ENCODE measurements around the gene RRAD.
"Not testable (repeated sequence)": the region's sequence is repeated elsewhere in the genome, so short reads cannot be mapped to it uniquely, and the experiment has no call there.

Gene RRAD

DNA sequence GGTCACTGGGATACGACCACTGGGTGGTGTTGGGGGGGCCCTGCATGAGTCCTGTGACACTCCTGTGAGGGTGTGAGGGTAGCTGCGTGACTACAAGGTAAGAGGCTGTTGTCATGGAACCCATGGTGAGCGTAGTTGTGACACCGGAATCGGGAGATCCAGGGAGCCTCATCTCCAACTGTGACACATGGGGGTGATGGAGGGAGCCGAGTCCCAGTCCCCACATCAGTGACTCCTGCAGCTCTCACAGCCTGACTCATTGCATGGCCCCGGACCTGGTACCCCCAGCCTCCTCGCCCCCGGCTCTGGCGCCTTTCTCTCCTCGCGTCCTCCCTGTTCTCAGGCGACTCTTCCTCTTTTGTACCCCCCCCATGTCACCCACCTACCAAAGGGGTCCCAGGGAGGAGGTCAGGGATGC, 20.9 kb downstream of the RRAD start:
- Mint-ChIP-seq H3K36me3 (no peaks in the 10 kb centered on the region), H3K27me3 (no peaks in the 10 kb centered on the region), H3K4me1 (peaks cover 10% of the 10 kb centered on the region), H3K9me3 (no peaks in the 10 kb centered on the region), H3K4me3 (no peak overlapping the region), H3K27ac (no peak overlapping the region)

DNA sequence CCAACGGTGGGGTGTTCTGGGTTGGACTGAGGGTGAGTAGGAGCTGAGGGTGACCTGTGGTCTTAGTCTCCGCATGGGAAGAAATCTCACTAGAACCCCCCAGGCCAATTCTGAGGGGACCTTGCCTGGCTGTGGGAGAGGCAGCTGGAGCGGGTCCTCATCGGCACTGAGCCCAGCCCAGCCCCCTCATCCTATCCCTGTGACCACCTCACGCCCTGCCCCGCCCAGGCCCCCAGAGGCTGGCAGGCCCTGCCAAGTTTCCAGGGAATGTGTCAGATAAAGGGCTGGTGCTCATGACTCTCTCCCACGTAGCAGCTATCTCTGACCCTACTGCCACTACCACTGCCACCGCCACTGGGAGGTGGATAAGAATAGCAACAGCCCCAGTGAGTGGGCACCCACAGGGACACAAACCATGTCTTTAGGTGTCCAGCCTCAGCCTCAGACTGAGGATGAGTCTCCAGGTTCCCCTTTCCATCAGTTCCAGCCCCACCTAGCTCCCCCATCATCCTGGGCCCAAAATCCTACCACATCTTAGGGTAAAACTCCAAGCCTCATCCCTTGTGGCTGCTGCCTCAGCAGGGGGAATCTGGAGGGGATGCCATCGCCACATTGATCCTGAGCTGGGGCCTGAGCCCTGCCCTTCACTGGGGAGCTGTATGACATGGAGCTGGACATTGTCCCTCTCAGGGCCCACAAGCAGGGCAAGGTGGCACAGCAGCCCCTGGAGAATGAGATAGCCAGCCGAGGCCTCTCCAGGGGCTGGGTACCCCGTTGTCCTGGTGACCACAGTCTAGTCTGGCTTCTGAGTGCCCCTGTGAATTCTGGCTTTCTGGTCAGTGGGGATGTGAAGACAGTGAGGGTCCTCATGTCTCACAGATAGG, 21.5 kb downstream of the RRAD start:
- H3K27me3 Mint-ChIP-seq: no peaks in the 10 kb centered on the region
- peaks cover 10% of the 10 kb centered on the region for H3K4me1 Mint-ChIP-seq
- H3K9me3 Mint-ChIP-seq: no peaks in the 10 kb centered on the region
- no peak overlapping the region for H3K4me3 Mint-ChIP-seq
- H3K27ac Mint-ChIP-seq: no peak overlapping the region
- H3K36me3 Mint-ChIP-seq: no peaks in the 10 kb centered on the region

DNA sequence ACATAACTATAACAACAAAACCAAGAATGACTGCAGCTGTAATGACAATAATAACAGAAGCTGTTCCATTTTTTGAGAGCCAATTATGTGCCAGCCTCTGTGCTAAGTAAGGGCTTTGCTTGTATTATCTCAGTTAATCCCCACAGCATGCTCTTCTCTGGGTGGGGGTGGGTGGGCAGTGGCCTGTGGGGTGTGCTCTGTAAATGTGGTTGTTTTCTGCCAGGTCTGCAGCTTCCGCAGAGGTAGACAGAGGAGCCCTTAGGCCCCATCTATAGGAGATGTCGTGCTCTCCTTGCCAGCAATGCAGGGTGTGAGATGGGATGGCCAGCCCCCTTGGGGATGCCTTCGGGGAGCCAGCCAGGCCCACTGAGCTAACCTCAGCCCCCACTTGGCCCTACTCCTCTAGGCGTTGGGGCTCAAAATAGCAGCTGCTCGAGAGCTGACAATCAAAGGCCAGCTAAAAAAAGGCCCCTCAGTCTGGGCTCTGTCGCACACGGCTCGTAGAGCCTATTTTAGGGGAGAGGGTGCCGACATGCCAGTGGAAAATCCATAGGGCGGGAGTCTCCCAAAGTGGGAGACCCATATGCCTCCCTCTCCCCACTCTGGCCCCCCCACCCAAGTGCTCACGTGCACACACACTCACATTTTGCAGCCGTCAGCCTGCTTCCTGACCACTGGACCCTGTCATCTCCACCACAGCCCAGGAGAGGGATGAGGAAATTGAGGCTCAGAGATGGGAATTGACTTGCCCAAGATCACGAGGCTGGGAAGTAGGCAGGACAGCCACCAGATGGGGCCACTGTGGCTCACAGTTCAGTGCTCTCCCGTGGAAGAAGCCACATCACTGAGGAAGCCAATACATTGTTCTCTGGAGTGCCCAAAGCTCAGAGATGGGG, 22.4 kb downstream of the RRAD start:
- Mint-ChIP-seq H3K36me3 (no peaks in the 10 kb centered on the region), H3K27me3 (no peaks in the 10 kb centered on the region)

DNA sequence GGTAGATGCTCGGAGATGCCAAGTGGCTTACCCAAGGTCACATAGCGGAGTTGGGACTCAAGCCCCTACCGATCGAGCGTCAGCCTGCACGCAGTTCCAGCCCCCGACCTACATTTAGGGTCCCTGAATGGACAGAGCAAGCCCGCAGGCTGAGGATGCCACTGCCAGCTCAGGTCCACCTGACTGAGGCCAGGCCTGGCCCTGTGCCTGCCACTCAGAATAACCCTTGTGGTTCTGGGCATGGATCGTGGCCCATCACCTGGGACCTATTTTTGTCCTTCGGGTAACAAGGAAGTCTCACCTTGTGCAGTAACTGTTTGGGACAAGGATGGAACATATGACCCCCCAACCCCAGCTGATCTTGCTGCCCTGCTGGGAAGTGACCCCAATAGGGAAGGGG, 23.7 kb downstream of the RRAD start:
- Mint-ChIP-seq H3K4me1 (peaks cover 10% of the 10 kb centered on the region), H3K27me3 (no peaks in the 10 kb centered on the region), H3K27ac (no peak overlapping the region), H3K36me3 (no peaks in the 10 kb centered on the region), H3K9me3 (no peaks in the 10 kb centered on the region), H3K4me3 (no peak overlapping the region)

More for the DNA sequence above, 22.4 kb downstream of the RRAD start:
- H3K4me1 Mint-ChIP-seq: peaks cover 10% of the 10 kb centered on the region
- no peaks in the 10 kb centered on the region for H3K9me3 Mint-ChIP-seq
- H3K27ac Mint-ChIP-seq: no peak overlapping the region
- H3K4me3 Mint-ChIP-seq: no peak overlapping the region

DNA sequence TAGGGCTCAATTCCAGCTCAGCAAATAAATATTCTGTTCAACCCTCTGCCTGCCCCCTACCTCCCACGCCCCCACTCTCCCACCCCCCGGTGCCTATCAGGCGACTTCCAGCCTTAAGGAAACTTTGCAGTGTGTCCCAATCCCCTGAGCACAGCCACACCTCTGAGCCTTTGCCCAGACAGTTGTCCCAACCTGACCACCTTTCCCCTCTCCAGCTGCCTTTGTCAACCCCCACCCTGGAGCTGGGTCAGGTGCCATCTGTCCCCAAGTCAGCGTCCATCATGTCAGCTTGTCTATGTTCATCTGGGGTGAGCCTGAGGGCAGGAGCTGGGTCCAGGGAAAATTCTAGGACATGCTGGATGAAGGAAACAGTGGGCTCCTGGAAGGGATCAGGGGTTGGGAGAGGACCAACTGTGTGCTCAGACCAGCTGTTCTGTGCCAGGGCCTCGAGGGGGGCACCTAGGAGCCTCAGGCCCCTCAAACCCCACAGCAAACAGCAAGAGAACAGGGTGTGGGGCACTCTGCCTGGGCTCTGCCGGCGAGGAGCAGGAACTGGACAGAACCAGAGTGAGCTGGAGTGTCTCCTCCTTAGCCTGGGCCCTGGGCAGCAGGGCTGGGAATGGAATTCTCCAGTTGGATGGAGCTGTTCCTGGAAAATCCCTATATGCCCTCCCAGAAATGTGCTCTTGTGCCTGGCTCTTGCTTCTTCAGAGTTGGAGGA, 24.5 kb downstream of the RRAD start:
- Mint-ChIP-seq H3K4me1 (peaks cover 3% of the 10 kb centered on the region), H3K27ac (no peak overlapping the region), H3K4me3 (no peak overlapping the region), H3K9me3 (no peaks in the 10 kb centered on the region), H3K36me3 (no peaks in the 10 kb centered on the region), H3K27me3 (no peaks in the 10 kb centered on the region)

DNA sequence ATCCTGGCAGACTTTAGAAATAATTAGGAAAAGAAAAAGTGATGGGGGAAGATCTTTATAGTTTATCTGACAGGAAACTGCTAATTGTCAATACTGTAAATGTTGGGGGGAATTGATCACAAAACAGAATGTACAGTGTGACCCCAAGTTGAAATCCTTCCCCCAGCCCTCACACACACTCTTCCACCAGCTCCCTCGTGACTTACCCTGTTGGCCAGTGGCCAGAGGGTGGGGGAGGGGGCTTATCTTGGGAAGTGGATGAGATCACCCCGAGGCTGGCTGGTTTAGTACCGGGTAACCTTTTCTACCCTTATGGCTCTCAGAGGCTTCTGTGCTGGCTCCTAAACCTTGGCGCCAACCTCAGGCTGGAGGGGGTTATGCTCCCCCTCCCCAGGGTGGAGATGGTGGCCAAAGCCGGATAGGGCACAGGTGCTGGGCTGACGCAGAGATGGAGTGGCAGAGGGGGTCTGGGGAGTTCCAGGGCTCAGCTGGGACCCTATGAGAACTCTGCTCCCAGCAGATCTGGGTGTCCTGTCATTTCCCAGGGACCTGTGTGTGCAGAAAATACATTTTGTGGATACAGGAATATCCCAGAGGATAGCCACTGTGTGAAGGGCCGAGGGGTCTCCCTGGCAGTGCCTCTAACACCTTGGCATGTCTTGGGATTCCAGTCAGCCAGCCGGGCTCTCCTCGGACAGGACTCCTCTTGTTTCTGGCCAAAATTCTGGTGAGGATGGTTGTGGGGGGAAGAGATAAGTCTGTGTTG, 25.2 kb downstream of the RRAD start:
- no peak overlapping the region for H3K4me3 Mint-ChIP-seq
- H3K27me3 Mint-ChIP-seq: no peaks in the 10 kb centered on the region
- no peaks in the 10 kb centered on the region for H3K36me3 Mint-ChIP-seq
- H3K4me1 Mint-ChIP-seq: no peaks in the 10 kb centered on the region
- no peak overlapping the region for H3K27ac Mint-ChIP-seq
- no peaks in the 10 kb centered on the region for H3K9me3 Mint-ChIP-seq

DNA sequence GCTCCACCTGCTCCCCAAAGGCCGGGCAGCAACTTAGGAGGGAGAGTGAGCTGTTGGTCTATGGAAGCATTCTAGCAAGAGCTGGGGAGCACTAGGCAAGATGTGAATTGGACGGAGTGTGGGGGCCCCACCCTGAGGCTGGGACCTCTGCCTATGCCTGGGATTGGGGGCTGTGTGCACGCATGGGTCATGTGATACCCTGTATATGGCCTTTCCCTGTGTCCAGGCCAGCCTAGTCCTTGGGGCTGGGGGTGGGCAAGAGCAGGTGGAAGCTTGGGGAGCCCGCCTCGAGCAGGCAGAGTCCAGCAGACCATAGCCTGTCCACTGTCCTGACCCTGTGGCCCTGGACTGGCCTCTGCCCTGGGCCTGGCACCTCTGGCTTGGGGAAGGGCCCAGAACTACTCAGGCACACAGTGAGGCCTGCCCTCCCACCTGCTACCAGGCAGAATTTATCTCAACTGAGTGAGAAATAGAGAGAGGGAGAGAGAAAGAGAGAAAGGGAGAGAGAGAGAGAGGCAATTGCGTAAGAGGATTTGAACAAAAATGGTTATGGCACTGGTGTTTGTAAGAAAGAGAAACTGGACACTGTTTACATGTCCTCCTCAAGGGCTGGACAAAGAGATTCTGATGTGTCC, 25.9 kb downstream of the RRAD start:
- Mint-ChIP-seq H3K27ac (no peak overlapping the region), H3K36me3 (no peaks in the 10 kb centered on the region), H3K4me3 (no peak overlapping the region), H3K27me3 (no peaks in the 10 kb centered on the region), H3K9me3 (no peaks in the 10 kb centered on the region), H3K4me1 (no peaks in the 10 kb centered on the region)

DNA sequence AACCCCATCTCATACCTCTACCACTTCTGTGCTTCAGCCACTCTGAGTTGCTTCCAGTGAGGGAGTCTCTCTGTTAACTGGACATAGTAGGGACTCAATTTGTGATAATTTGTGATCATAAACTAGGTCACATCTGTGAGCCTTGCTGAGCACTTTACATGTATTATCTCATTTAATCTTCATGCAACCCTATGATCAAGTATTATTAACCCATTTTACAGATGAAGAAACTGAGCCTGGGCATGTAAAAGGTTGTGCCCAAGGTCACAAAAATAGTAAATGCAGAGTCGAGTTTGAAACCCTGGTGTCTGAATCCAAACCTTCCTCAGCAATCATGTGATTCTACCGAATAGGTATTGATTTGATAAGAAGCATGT, 26.4 kb downstream of the RRAD start:
- Mint-ChIP-seq H3K4me1 (no peaks in the 10 kb centered on the region), H3K9me3 (no peaks in the 10 kb centered on the region), H3K4me3 (no peak overlapping the region), H3K27me3 (no peaks in the 10 kb centered on the region), H3K27ac (no peak overlapping the region), H3K36me3 (no peaks in the 10 kb centered on the region)

DNA sequence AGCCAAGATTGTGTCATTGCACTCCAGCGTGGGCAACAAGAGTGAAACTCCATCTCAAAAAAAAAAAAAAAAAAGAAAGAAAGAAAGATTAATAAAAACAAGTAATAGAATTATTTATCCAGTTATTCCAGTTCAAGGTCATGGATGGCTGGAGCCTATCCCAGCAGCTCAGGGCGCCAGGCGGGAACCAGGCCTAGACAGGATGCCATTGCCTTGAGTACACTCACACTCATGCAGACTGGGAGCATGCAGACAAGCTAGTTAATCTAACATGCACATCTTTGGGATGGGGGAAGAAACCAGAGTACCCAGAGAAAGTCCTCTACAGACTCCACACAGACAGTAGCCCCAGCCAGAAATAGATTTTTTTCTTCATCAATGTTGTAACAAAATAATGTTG, 27.1 kb downstream of the RRAD start:
- Mint-ChIP-seq H3K27ac (no peak overlapping the region), H3K27me3 (no peaks in the 10 kb centered on the region), H3K4me1 (peaks cover under 1% of the 10 kb centered on the region), H3K9me3 (no peaks in the 10 kb centered on the region), H3K4me3 (no peak overlapping the region), H3K36me3 (no peaks in the 10 kb centered on the region)

DNA sequence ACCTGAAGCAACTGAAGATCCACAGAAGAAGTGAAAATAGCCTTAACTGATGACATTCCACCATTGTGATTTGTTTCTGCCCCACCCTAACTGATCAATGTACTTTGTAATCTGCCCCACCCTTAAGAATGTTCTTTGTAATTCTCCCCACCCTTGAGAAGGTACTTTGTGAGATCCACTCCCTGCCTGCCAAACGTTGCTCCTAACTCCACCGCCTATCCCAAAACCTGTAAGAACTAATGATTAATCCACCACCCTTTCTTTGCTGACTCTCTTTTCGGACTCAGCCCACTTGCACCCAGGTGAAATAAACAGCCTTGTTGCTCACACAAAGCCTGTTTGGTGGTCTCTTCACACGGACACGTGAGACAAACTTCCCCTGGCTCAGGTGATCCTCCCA, 28.7 kb downstream of the RRAD start:
- H3K36me3 Mint-ChIP-seq, H3K9me3 Mint-ChIP-seq, H3K27me3 Mint-ChIP-seq, H3K4me1 Mint-ChIP-seq, H3K27ac Mint-ChIP-seq, H3K4me3 Mint-ChIP-seq: not testable (repeated sequence)

DNA sequence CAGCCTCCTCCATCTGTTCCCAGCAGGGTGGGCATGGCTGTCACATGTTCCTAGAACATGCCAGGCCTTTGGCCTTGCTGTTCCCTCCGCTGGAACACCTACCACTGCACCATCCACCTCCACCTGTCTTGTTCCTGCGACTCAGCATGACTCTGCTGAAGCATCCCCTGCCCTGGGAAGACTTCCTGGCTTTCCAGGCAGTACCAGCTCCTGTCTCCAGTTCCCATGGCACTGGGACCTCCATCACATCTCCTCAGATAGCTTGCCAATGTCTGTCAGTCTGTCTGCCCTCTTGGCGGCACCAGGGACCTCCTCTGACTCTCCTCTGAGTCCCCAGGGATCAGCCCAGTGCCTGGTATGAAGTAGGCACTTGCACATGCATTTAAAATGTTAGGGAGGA, 29.3 kb downstream of the RRAD start:
- H3K4me3 Mint-ChIP-seq: no peak overlapping the region
- H3K9me3 Mint-ChIP-seq: no peaks in the 10 kb centered on the region
- H3K27ac Mint-ChIP-seq: no peak overlapping the region
- peaks cover 8% of the 10 kb centered on the region for H3K4me1 Mint-ChIP-seq
- no peaks in the 10 kb centered on the region for H3K36me3 Mint-ChIP-seq
- no peaks in the 10 kb centered on the region for H3K27me3 Mint-ChIP-seq

DNA sequence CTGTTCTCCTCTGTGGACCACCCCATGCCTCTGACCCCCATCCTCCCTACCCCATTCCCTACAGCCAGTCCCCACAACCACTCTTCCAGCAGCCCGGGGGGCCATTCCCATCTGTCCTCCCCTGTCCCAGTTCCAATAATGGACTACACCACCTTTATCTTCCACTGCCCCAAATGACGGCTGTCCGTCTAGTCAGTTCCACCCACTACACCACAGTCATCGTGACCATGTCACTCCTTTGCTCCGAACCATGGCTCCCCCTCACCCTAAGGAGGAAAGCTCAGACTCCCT, 29.7 kb downstream of the RRAD start:
- Mint-ChIP-seq H3K36me3 (no peaks in the 10 kb centered on the region), H3K4me3 (no peak overlapping the region), H3K9me3 (no peaks in the 10 kb centered on the region), H3K4me1 (peaks cover 8% of the 10 kb centered on the region), H3K27me3 (no peaks in the 10 kb centered on the region), H3K27ac (no peak overlapping the region)

DNA sequence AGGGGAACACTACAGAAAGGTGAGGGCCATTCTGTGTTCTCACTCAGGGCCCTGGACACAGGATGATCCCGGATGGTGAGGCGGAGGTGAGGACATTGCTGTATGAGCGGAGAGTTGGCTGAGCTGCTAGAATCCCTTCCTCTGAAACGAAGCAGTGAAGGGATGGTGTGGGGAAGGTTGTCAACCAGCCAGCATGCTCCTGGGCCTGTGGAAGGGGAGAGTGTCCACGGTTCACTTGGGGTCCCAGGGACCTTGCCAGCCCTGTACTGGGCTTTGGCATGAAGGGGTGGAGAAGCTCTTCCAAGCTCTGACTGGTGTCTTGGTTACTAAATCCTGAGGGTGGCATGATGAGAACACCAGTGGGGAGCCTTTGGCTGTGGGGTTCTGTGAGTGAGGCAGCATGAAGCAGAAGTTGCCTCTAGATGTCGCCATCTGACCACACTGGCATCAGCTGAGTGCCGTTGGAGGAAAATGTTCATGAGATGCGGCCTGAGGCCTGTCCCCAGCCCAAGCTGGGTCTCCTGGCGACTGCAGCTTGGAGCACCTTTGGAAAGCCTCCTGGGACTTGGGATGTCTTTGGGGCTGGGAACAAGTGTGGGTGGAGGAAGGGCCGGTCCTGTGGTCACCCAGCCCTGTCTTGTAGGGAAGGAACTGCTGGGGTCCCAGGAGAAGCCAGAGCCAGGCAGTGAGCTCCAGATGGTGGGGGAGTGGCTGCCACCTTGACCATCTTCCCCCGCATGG, 30.2 kb downstream of the RRAD start:
- peaks cover 8% of the 10 kb centered on the region for H3K4me1 Mint-ChIP-seq
- H3K9me3 Mint-ChIP-seq: no peaks in the 10 kb centered on the region
- no peaks in the 10 kb centered on the region for H3K36me3 Mint-ChIP-seq
- H3K4me3 Mint-ChIP-seq: no peak overlapping the region
- no peaks in the 10 kb centered on the region for H3K27me3 Mint-ChIP-seq
- H3K27ac Mint-ChIP-seq: no peak overlapping the region

DNA sequence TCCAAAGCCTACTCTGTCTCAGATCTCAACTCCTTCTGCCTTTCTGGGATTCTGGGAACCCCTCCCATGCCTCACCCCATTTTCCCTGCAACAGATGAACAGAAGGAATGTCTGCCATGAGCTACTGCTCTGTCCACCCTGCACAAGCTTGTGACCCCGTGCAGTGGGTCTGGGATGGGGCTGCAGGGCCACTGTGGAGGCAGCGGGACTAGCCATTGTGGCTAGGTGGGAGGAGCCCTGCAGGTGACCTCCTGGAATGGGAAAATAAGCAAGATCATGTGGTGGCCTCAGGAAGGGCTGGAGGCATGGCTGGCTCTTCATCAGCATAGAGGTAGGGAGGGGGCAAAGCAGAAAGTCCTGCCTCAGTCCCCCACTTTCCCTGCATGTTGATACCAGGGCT, 31.3 kb downstream of the RRAD start:
- peaks cover 8% of the 10 kb centered on the region for H3K4me1 Mint-ChIP-seq
- no peaks in the 10 kb centered on the region for H3K27me3 Mint-ChIP-seq
- H3K27ac Mint-ChIP-seq: no peak overlapping the region
- no peak overlapping the region for H3K4me3 Mint-ChIP-seq
- no peaks in the 10 kb centered on the region for H3K36me3 Mint-ChIP-seq
- no peaks in the 10 kb centered on the region for H3K9me3 Mint-ChIP-seq
